K562 (cell line): ENCODE data around the gene COL9A3. TPM values are rescaled to one million over a fixed set of nuclear protein-coding genes. Genes with fewer than 3 reads are reported as not detected.

ENCODE experiments used
- ATAC-seq: fragments of 200-7000 bp; cut with Tn5 transposase; 3 replicates; pipeline ENCODE4 v1.9.1; 2020; ENCODE audit warnings: moderate library complexity
- BruUV-seq: library from RNA; stranded (reverse); fragments of 400-500 nt; replicated peaks from 2 replicates; lab custom pipeline; 2021; lab: Mats Ljungman, UMichigan
- CTCF ChIA-PET: fragments of 300-600 bp; formaldehyde crosslinking; extraction: SDS; loops from one replicate; lab custom pipeline; 2021; ENCODE audit warnings: low intra/inter-chr PET ratio; lab: Yijun Ruan, JAX
- POLR2A ChIA-PET: fragments of 300-600, 350-650 bp; sonication (Branson Sonifier 250); formaldehyde crosslinking; extraction: SDS; loops from one replicate; lab custom pipeline; 2021; ENCODE audit warnings: antibody characterized with exemption, inconsistent platforms; lab: Yijun Ruan, JAX
- DNase-seq, 4 experiments: peaks; one replicate each; pipeline versions ENCODE4 v3.0.0 to v3.0.0-alpha.2; 2011 to 2018; ENCODE audit warnings: low spot score in 3 of 4, mixed read lengths in 3 of 4; ENCODE audit errors: extremely low read depth in 1 of 4
- FAIRE-seq: peaks from 2 replicates; lab custom pipeline; 2011; peaks lifted over from hg19 to GRCh38; lab: Jason Lieb, UNC
- H2AFZ ChIP-seq: 2 replicates; pipeline ENCODE4 v1.6.0; 2011; ENCODE audit warnings: low read depth, low read length, control low read depth, inconsistent platforms
- H3K27ac ChIP-seq: fragments of 200-600 bp; 3 replicates; pipeline ENCODE4 v1.8.0; 2011; ENCODE audit warnings: low read depth, mild to moderate bottlenecking, control low read depth, inconsistent platforms, low read length, moderate library complexity, mixed read lengths; ENCODE audit errors: extremely low read depth
- H3K27me3 ChIP-seq, 2 experiments: fragments of 300-600 bp in 1 of 2; 2 replicates in 1 of 2; 3 replicates in 1 of 2; pipeline versions ENCODE4 v1.6.0 to v1.8.0; 2011; ENCODE audit warnings: inconsistent platforms in 2 of 2, low read length in 2 of 2, mild to moderate bottlenecking in 1 of 2, mixed read lengths in 1 of 2, moderate library complexity in 1 of 2; ENCODE audit not compliant: control insufficient read depth in 2 of 2, insufficient read depth in 2 of 2
- H3K36me3 ChIP-seq: fragments of 300-600 bp; 3 replicates; pipeline ENCODE4 v1.8.0; 2011; ENCODE audit warnings: mild to moderate bottlenecking, low read length, inconsistent platforms; ENCODE audit not compliant: control insufficient read depth, insufficient read depth
- H3K4me1 ChIP-seq, 2 experiments: fragments of 200-600 bp in 1 of 2; replicated peaks in 1 of 2; 2 replicates in 1 of 2; 3 replicates in 1 of 2; pipeline versions ENCODE4 v1.5.1 to v1.8.0; 2011; ENCODE audit warnings: inconsistent platforms in 2 of 2, low read length in 2 of 2, mild to moderate bottlenecking in 1 of 2, mixed read lengths in 1 of 2, moderate library complexity in 1 of 2; ENCODE audit not compliant: control insufficient read depth in 2 of 2, insufficient read depth in 2 of 2
- H3K4me2 ChIP-seq: 2 replicates; pipeline ENCODE4 v1.6.1; 2011; ENCODE audit warnings: low read length, control low read depth, inconsistent platforms, mixed read lengths; ENCODE audit not compliant: insufficient read depth
- H3K4me3 ChIP-seq: fragments of 200-600 bp; sonication (generic), shearing (Covaris generic); 2 replicates; pipeline ENCODE4 v1.5.1; 2016; ENCODE audit warnings: control low read depth, inconsistent platforms
- H3K79me2 ChIP-seq: fragments of 200-600 bp; 3 replicates; pipeline ENCODE4 v1.8.0; 2011; ENCODE audit warnings: low read length, inconsistent platforms; ENCODE audit not compliant: control insufficient read depth, insufficient read depth
- H3K9ac ChIP-seq, 2 experiments: 2 replicates each; pipeline versions ENCODE4 v1.6.0 to v1.6.1; 2011; ENCODE audit warnings: low read depth in 2 of 2, low read length in 2 of 2, control low read depth in 1 of 2, inconsistent platforms in 1 of 2, mild to moderate bottlenecking in 1 of 2, mixed read lengths in 1 of 2; ENCODE audit not compliant: insufficient read depth in 1 of 2
- H3K9me1 ChIP-seq: one replicate; pipeline ENCODE4 v1.6.0; 2011; ENCODE audit warnings: inconsistent platforms, mild to moderate bottlenecking, low read length, moderate library complexity; ENCODE audit not compliant: control insufficient read depth, insufficient read depth
- H3K9me3 ChIP-seq: replicated peaks from 2 replicates; pipeline ENCODE4 v1.5.1; 2011; ENCODE audit warnings: low read depth, low read length, inconsistent platforms; ENCODE audit not compliant: control insufficient read depth, insufficient read depth
- H4K20me1 ChIP-seq: replicated peaks from 2 replicates; pipeline ENCODE4 v1.6.1; 2011; ENCODE audit warnings: low read length, inconsistent platforms, mixed read lengths; ENCODE audit not compliant: control insufficient read depth, insufficient read depth
- MTA3 ChIP-seq: fragments of 450-650 bp; formaldehyde crosslinking; IDR thresholded peaks from 2 replicates; pipeline ENCODE4 v1.6.1; 2017; ENCODE audit warnings: mild to moderate bottlenecking, borderline replicate concordance
- MTF1 ChIP-seq: fragments of 250-450 bp; sonication (Bioruptor Pico); IDR thresholded peaks from 2 replicates; pipeline ENCODE4 v1.9.0; 2021; ENCODE audit warnings: moderate library complexity, mild to moderate bottlenecking, inconsistent platforms, borderline replicate concordance
- NFIC ChIP-seq: fragments of 450-650 bp; IDR thresholded peaks from 2 replicates; pipeline ENCODE4 v1.6.1; 2017; ENCODE audit warnings: mild to moderate bottlenecking, inconsistent platforms
- ZNF740 ChIP-seq, 3 experiments: fragments of 200-800 bp in 1 of 3; sonication (Bioruptor generic) in 1 of 3; sonication (generic) in 1 of 3; formaldehyde crosslinking in 1 of 3; IDR thresholded peaks; 2 replicates each; pipeline versions ENCODE4 v1.6.1 to v1.8.0; 2016 to 2022; ENCODE audit warnings: mild to moderate bottlenecking in 2 of 3, missing compliant biosample characterization in 2 of 3, missing genetic modification characterization in 2 of 3, missing genetic modification reagents in 1 of 3
- WGBS: fragments of 100-300 bp; shearing (Covaris generic); methylation state at CpG from one replicate; pipeline ENCODE4 v1.1.6; 2016; ENCODE audit warnings: low coverage, mixed read lengths; ENCODE audit not compliant: insufficient coverage; ENCODE audit errors: missing lambda C conversion rate; 5-methylcytosine and 5-hydroxymethylcytosine counted together
- in situ Hi-C: fragments of 300-500 bp; cut with MboI; formaldehyde crosslinking; loops from 4 replicates; pipeline ENCODE4 v1.15.0; 2018; ENCODE audit warnings: inconsistent platforms, mixed read lengths
- intact Hi-C: fragments of 100-400 bp; cut with micrococcal nuclease; formaldehyde crosslinking; loops from 2 replicates; pipeline ENCODE4 v1.14.2; 2022
- polyA plus RNA-seq, 8 experiments: library from polyadenylated mRNA; depleted of rRNA in 4 of 8; stranded (reverse) in 5 of 8; unstranded in 3 of 8; fragments of >200 nt; fragmentation: Nextera tagmentation in 2 of 8; fragmentation: Illumina TruSeq in 1 of 8; extraction: Ambion mirVana in 2 of 8; extraction: Trizol in 1 of 8; gene quantifications; 2 replicates each; pipeline versions ENCODE4 v1.2.1 to v1.2.3, GENCODE V29; 2011 to 2014; ENCODE audit warnings: inconsistent platforms in 1 of 8, missing spikeins in 1 of 8
- total RNA-seq, 7 experiments: library from RNA; depleted of rRNA in 6 of 7; stranded (reverse); fragments of >200 nt in 6 of 7; fragmentation: Illumina TruSeq in 2 of 7; extraction: Trizol in 2 of 7; gene quantifications; 2 replicates each; pipeline versions ENCODE4 v1.2.1 to v1.2.3, GENCODE V29; 2011 to 2021; ENCODE audit warnings: low replicate concordance in 1 of 7

Gene COL9A3
- total and polyA plus RNA-seq, 9 of the 15 experiments (the other 6 are each of a cell fraction or from before 2014, with no cell fraction given): 0.14 to 3.6 (median 0.88) TPM; not detected in 1

- TF ChIP-seq ZNF740 (CRISPR knock-in tag; IDR thresholded peaks at IDR 0.05) (no peak), ZNF740 (tag; IDR thresholded peaks at IDR 0.05) (no peak), MTF1 (CRISPR knock-in tag) (no peak)
Observed at GRCh38 chr20:62784497-62784896, 32.4 kb upstream of the COL9A3 start (continued).

- Histone ChIP-seq H3K4me1 (peaks cover 0 to 33% of the 10 kb centered on the region in 2 experiments; a peak in 3 of 5 replicates), H3K4me3 (no peak overlapping the region), H4K20me1 (no peaks in the 10 kb centered on the region), H3K27ac (no peak overlapping the region), H3K9me1 (no peaks in the 10 kb centered on the region), H3K4me2 (no peak overlapping the region), H3K9me3 (no peaks in the 10 kb centered on the region), H3K36me3 (no peaks in the 10 kb centered on the region), H3K27me3 (peaks cover 4 to 14% of the 10 kb centered on the region in 2 experiments; a peak in 3 of 5 replicates), H3K79me2 (no peaks in the 10 kb centered on the region), H2AFZ (no peak overlapping the region), H3K9ac (no peak overlapping the region)
- intact Hi-C loops: no loop called here
- ChIA-PET CTCF (no interaction called here), POLR2A (interaction anchor here (1.9 kb wide), 1 partner anchor 17 kb away, joined by 4 read pairs; no protein-coding TSS in a partner anchor)
- TF ChIP-seq NFIC (peak; percentile 72), MTA3 (no peak)
- FAIRE-seq: no peak
- in situ Hi-C loops: no loop called here
- WGBS: 64% methylated on average over 5 of the region's 11 CpGs
- BruUV-seq: no TSS peak
- DNase-seq: no peak
- no peak for ATAC-seq
Observed at GRCh38 chr20:62785393-62785792, 31.5 kb upstream of the COL9A3 start.
